ENCODE measurements around the gene PLCB1.

Gene PLCB1

DNA sequence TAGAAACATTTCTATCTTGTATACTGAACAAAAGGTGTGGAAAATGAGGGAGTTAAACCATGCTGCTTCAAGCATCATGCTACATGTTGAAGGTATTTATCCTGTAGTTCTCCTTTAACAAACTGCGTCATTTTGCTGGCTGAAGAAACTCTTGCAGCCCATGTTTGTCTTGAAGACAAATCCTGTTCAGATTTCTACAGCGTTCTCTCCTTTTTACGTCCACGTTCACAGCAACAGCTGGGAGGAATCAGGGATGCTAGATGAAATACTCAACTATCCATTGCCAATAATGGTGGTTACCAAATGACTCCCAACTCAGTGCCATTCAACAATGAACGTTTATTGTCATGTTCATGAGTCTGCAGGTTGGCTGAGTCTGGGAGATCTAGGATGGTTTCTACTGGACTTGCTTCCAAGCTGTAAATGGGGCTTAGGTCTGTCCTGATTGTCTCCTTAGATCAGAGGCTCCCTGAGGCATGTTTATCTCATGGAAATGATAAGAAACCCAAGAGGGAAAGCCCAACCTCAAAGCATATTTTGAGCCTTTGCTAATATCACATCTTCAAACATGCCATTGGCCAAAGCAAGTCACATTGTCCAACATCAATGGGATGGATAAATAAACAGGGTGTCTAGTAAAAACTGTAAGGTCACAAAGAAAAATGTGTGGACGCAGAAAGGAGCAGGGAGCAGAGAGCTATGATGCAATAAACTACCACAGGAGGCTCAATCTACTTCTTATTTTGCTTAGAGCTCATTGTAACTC, 2.7 kb upstream of the PLCB1 start:
- no peak for DNase-seq

DNA sequence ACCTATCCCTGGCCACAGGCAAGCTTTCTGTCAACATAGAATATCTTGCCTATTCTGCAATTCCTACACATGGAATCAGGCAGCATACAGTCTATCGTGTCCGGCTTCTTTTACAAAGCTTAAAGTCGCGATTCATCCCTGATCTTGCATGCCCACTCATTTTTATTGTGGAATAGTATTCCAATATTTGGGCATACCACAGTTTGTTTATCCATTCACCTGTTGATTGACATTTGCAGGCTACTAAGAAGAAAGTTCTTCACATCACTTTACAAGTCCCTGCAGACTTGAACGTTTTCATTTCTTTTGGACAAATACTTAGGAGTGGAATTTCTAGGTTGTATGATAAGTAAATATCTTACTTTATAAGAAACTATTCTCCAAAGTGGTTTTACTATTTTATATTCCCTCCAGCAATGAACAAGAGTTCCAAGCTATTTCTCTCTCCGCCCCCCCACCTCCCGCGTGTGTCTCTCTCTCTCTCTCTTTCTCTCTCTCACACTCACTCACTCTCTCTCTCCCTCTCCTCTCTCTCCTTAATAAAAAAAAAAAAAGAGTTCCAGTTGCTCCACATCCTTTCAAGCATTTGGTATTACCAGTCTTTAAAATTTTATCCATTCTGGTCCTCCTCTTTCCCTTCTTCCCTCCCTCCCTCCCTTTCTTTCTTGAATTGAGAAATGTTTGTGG, 1.1 kb upstream of the PLCB1 start:
- DNase-seq: no peak

DNA sequence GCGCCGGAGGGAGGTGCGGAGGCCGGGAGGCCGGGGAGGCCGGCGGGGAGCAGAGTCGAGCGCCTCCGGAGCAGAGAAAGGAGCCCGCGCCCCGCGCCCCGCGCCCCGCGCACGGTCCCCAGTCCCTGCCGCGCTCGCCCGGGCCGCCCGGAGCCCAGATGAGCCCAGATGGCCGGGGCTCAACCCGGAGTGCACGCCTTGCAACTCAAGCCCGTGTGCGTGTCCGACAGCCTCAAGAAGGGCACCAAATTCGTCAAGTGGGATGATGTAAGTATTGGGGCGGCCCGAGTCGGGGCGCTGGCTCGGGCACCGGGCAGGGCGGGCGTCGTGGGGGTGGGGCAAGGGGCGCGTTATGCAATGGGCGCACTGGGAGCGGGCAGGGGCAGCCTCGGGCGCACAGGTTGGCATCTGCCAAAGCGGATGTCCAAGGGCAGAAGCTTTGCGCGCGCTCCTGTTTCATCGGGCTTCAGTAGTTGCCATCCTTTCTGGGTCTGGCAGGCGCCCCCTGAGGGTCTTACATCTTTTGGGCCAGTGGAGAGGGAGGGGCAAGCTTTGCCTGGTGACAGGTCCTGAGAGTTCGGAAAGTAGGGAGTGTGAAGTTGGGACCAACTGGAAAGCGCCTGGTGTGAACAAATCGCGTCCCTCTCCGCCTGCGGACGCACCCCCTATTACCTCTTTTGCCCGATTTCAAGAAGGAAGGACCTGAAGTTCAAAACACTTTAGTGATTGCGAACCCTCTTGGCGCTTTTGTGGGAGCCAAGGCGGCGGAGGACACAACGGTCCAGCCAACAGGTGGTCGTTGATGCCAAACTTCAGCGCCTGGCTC, 631 bp downstream of the PLCB1 start:
- no peak for DNase-seq

DNA sequence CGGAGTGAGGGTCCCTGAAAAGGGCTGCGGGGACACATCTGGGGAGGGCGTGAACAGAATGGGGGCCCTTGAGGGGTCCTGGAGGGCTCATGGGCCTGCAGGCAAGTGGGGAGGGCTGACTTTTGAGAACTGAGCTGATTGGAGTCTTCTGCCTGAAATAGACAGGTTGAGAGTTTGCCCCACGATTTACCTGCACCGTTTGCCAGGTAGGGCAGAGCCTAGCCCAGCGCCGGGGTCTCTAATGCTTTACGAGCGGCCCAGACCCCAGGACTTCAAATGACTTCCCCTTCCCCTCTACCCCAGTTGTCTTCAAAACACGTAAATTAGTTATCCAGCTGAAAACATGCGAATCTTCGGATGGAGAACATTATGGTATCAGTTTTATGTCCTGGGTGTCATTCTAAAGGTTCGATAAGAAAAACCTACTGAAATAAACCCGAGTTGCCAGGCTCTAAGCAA, 1.3 kb downstream of the PLCB1 start:
- DNase-seq: no peak

DNA sequence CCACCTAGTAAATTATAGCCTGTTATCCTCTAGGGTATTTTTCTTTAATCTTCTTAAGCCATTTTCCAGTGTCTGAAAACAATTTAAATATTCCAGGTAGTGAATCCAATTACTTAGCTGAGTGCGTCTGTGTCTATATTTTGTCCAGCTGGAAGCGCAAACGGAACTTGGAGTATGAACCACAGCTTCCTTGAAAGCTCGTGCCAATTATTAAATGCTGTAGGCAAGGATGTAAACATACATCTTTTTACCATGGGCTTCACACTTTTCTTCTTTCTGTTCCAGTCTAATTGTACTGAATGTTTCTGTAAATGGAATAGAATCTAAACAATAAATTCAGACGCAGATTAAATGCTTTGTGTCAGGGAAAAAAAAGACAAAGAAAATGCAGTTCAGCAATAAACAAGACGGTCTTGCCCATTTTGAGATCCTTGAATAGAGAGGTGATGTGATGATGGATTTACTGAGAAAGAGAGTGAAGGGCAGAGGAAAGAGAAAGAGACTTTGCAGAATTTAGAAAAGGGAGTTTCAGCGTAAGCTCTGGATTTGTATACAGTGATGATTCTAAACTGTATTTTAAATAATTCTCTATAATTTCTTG, 1.9 kb downstream of the PLCB1 start:
- DNase-seq: no peak

DNA sequence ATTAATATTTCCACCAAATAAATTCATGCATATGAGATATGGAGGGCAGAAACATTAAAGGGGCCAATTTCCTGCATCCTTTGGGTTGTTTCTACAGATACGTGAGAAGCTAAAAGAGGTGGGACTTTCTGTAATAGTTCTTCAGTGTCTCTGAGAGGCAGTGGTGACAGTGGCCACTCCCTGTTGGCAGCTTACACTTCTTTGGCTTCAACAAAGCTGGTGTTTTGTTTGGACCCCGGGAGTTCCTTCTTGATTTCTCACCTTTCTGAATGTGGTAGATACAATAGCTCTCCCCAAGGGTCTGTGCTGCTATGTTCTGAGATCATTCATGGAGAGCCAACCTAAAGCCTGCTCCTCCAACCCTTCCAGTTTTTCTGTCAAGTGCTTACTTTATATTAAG, 7.8 kb downstream of the PLCB1 start:
- no peak for DNase-seq

DNA sequence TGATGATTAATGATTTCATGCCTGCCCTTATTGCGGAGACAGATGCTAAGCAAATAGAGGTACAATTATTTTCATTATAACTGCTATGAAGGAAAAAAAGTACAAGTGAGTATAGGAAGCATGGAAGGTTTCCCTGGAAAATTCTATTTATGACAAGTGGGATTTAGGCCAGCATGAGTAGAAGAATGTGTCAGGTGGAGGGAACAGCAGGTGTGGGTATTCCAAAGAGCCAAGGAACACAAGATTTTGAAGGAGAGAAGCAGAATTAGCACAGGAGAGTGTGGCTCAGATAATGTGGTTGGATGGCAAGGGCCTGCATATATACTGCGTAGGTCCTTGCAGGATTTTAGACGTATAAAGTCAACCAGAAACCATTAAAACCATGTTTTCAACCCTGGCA, 11.4 kb downstream of the PLCB1 start:
- no peak for DNase-seq

DNA sequence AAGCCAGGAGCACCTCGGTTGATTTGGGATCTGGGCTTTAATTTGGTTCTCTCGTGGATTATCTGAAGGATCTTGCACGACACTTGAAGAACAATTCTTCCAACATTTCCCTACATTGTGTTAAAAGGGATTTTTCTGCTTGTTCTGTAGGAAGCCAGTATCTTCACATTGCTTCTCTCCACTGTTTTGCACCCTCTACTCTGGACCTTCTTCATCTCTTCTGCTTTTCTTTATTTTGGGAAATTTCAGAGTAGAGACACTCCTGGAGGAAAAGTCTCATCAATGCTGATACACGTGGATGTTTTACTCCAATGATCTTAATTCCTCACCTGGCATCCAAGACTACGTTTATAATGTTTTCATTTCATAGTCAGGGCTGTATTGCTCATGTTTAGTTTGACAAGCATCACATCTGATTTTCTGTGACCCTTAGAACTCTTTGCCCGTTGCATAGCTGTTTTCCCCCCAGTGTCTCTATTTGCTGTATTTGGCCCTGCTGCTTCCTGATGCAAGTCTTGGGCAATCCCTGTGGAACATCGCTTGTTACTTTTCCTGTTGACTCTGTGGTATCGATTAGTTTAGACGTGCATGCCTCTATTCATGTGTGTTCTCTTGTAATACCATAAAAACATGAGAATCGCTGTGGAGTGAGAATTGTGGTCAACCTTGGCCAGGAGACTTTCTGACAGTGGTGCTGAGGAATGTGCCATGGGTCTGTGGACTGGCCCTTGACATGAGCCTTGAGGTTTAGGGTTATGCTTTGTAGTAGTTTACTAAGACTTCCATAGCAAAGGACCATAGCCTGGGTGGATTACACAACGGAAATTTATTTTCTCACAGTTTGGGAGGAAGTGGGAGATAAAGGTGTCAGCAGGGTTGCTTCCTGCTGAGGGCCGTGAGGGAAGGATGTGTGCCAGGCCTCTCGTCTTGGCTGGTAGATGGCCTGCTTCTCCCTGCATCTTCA, 12.5 kb downstream of the PLCB1 start:
- DNase-seq: no peak

DNA sequence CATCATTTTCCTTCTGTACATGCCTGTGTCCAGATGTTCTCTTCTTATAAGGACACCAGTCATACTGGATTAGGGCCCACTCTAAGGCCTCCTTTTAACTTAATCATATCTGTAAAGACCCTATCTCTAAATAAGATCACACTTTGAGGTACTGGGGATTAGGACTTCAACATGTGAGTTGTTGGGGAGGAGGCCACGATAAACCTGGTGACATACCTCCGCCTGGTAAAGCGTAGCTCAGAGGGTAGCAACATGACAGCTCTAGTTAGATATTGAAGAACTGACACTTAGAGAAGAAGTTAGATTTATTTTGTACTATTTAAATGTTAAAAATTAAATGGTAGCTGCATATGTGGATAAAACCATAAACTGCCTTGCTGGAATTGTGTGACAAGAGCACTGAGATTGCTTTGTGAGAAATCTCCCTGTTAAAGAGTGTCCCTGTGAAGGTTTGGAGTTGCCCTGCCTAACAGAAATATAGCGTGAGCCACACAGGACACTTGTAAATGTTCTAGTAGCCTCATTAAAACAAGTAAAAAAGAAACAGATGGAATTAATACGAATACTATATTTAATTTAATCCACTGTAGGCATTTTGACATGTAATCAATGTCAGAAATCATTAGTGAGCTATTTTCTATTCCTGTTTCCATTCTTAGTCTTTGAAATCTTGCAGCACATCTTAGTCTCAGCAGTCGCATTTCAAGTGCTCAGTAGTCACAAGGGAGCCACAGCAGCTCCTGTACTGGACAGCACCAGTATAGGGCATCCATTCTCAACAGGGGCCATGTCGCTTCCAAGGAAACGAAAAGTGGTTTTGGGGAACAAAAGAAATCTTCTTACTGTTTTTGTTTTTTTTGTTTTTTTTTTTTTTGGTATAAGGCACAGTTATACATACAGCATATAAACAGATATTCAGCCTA, 13.4 kb downstream of the PLCB1 start:
- DNase-seq: no peak

DNA sequence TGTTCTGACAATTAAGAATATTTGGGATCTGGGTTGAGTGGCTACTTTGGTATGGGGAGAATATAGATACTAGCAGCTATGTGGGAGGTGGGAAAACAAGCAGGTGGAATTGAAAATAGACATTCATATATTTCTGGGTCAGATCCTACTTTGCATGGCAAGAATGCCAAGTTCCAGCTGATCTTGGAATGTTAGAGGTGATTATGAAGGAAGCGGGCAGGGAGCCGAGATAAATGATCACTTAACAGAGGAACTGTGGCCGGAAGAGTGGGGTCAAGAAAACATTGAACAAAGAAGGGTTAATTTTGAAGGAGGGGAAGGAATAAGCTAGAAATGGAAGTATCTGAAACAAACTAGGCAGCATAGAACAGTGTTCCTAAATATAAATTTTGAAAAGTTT, 15.4 kb downstream of the PLCB1 start:
- no peak for DNase-seq

DNA sequence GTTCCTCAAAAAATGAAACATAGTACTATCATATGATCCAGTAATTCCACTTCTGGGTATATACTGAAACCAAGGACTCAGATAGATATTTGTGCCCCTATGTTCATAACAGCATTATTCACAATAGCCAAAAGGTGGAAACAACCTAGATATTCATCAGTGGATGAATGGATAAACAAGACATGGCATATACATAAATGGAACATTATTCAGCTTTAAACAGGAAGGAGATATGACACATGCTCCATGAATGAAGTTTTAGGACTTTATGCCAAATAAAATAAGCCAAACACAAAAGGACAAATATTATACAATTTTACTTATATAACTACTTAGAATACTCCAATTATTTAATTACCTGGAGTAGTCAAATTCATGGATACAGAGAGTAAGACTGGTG, 16.4 kb downstream of the PLCB1 start:
- DNase-seq: no peak

DNA sequence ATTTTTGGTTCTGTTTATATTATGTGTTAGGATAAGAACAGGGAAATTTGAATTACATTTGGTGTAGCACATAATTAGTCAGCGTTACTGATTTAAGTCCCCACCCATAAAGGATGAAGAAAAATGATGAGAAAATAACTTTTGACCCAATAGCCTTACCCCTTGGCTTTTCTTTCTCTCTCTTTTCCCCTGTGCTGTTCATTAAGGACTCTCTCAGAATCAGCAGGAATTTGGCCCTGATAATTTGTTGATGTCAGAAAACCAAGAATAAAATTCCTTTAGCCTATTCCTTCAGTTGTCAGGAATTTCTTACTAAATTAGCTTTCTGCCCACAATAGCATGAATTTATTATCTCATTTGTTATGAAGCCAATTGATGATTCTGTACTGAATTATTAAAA, 18.5 kb downstream of the PLCB1 start:
- DNase-seq: no peak

DNA sequence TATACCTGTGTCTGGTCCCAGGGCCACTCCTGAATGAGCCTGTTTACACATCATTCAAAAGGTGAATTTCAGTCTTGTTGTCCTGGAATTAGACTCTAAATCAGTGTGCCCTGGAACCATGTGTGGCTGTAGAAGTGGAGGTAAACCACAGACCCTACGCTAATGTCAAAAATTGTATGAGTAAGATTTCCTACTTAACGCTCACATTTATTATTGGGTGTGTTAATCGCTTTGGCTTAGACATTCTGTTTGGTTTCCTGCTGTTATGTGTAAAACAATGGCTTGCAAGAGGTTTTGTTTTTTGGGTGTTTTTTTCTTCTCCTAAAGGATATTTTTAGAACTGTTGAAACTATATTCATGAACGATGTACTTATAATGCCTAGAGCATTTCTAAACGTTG, 19.3 kb downstream of the PLCB1 start:
- DNase-seq: no peak

DNA sequence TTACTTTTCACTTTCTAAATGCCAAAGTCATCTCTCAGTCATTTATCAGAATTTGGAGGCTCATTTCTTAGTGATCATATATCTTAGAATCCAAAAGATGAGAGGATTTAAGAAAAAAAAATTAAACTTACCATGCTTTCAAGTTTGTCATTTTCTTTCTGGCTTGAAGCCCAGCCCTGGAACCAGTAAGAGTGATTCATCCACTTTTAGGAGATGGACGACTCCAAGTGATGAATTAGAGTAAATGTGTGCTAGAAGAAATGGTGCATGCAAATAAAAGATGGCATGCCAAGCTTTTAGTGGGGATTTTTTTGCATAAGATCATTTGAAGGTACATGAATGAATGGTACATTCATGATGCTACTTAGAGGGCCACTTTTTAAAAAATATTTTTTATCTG, 20.1 kb downstream of the PLCB1 start:
- no peak for DNase-seq

DNA sequence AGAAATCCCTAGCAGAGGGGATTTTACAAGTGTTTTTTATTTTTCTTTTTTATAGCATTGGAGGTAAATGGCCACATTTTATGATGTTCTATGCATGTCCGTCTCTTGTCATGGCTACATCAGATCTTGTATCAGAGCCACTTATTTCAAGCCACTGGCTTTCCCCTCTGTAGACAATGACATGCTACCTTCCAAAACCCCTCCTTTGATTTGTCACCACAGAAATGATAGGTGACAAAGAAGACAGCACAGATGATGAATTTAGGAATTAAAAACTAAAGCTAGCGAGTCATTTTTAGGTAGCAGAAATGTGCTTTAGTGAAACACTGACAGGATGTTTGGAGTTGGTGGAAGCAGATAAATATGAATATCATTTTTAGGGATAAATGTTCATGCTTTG, 20.8 kb downstream of the PLCB1 start:
- no peak for DNase-seq

DNA sequence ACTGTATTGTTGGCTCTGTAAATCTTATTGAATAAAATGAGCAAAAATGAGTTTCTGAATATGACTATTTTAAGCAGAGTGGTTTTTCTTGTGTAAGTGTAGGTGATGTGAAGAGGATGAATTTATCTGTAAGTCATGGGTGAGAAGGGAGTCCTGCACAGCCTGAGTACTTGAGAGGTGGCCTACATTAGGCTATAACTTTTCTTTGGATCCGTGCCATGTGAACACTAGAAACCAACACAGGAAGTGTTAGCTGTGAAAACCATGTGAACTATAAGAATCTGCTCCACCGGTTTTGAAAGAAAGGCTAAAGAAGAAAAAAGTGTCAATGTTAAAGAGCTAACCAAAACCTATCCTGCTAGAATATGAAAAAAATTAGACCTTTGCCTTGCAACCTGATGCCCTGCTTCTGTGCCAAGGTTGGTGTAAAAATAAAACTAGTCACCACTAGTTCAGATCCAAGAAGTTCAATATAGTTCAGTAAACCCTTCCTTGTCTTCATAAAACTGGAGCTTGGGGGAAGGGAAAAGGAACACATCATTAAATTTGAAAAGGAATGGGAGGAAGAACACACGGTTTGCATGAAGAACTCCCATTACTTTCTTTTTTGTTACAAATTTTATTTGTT, 21.3 kb downstream of the PLCB1 start:
- DNase-seq: no peak

DNA sequence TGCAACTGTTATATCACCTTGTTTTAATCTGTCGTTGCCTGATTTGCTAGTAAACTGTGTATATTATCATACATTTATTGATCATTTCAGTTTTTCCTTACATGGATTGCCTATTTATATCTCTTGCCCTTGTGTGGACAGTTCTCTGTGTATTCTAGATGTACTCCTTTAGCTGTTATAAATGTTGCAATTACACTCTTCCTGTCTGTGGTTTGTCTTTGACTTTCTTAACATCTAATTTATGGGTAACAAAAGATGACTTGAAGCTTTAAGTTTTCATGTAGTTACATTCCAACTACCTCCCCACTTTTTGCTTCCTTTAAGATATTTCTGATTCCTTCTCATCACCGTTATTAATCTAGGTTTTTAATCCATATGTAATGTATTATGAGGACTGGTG, 22.6 kb downstream of the PLCB1 start:
- DNase-seq: no peak

DNA sequence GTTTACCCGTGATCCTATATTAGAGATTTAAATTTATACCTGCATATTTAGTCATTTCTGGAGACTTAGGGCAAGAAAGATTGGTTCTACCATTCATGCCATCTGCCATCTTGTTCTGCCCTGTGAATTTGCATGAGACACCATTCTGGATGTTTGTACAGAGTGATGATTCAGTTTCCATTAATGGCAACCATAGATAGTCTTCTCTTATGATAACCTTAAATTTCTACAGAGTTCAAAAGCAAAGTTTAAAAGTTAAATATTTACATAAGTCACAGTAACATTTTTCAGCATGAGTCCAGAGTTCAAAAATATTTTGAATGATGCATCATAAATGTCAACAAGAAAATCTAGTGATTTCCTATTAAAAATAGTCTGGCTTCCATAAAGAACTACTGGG, 23.2 kb downstream of the PLCB1 start:
- no peak for DNase-seq

DNA sequence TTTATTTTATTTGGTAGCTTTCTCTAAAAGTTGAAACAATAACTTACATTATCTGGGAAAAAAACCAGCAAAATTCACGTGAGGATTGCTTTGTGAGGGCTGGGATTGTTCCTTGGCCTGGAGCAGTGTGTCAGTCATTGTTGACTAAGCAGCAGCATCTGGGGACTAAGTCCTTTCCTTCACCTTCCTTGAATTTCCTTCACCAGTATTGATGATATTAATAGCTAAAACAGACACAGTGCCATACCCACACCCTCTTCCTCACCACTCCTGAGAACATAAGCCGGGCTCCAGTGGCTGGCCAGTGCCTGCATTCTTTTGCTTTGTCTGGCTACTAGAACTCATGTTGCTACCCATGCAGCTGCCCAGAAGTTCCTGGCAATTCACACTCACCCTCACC, 23.7 kb downstream of the PLCB1 start:
- DNase-seq: no peak

DNA sequence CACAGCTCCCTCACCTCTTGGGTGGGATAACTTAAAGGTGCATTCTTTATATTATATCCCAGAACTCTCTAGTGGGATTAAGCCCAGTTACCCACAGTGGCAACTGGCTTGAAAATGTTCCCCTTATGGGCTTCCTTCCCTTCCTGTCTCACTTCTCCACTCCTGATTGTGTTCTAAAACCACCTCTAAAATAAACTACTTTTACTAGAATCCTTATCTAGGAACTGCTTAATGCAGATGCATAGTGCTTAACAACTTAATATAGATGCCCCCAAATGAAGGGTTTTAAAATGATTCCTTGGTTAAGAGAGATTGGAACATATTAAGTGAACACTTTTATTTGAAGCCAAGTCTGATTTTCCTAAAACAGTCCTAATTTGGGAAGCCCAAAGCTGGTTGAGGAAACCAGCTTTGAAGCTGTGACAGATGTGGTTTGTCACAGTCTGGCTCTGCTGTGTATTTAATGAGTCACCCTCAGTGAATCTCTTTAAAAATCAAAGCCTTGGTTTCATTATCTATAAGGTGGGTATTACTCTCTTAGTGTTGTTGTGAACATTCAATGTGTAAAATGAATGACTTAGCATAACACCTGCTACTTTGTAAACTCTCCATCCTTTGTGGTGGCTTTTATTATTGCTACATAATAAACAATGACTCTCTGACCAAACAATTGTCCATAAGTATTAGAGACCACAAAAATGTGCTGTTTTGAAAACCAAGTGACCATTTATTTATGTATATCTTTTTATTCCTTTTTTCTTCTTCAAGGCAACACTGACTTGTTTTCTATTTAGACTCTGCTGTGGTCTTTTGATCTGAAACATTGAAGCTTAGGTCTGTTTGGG, 24.4 kb downstream of the PLCB1 start:
- no peak for DNase-seq
